Lung microvascular endothelial cell (primary cell): ENCODE measurements around the gene GOLGA6D. TPM values are rescaled to one million over a fixed set of nuclear protein-coding genes. Genes with fewer than 3 reads are reported as not detected.
"Not testable (repeated sequence)": the region's sequence is repeated elsewhere in the genome, so short reads cannot be mapped to it uniquely, and the experiment has no call there.

ENCODE experiments used
- DNase-seq, 2 donors: peaks; one replicate each; pipeline versions ENCODE4 v3.0.0 to v3.0.0-alpha.2; 2010; ENCODE audit warnings: low read depth in 2 of 2
- total RNA-seq: library from RNA; depleted of rRNA; stranded (reverse); fragments of >200 nt; gene quantifications from 2 replicates; pipeline ENCODE4 v1.2.1, GENCODE V29; 2014

GOLGA6D gene
- total RNA-seq, 1 donor from 2014 or later: not detected

DNA sequence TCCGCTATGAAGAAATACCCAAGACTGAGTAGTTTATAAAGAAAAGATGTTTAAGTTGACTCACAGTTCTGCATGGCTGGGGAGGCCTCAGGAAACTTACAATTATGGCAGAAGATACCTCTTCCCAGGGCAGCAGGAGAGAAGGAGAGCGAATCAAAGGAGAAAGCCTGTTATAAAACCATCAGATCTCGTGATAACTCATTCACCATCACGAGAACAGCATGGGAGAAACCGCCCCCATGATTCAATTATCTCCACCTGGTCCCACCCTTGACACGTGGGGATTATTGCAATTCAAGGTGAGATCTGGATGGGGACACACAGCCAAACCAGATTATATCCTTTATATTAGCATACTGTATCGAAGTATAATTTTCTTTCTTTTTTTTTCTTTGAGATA lies 49.5 kb downstream of the GOLGA6D start:
- DNase-seq: not testable (repeated sequence)

- DNase-seq: not testable (repeated sequence)
Observed at GRCh38 chr15:75333654-75334419, 51.2 kb downstream of the GOLGA6D start.

- DNase-seq: no peak
Observed at GRCh38 chr15:75335313-75335704, 52.7 kb downstream of the GOLGA6D start.

DNA sequence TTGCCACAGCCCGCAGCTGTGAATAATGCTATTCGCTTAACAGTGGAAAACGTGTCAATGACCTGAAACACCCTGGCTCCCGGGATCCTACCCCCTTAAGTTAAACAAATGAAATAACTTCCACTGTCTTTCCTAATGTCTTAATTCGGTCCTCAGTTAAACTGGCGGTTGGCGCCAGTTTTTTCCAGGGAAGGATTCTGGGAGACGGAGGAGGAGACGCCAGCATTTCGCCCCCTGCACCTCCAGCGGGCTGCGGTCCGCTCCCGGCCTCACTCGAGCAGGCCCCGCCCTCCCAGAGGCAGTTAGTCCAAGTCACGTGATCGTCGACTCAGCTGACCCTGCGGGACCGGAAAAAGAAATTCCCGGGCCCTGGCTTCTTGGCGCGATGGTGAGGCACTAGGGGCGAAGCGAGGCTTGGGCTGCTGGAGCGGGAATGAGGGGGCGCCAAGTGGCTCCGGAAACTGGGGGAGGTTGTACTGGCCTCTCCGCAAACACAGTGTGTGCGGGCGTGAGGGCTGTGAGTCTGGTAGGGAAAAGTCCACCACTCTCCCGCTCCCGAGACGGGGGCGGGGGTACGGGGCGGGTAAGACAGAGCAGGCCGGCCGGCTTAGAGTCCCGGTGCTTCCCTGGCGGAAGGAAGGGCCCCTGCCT lies 53.2 kb downstream of the GOLGA6D start, which contains the start of gene COMMD4:
Gene COMMD4 (plus strand): TSS at position 359 of the 651 bp plus-strand sequence. CDS start 27 bp downstream, at position 386.
- DNase-seq: peak; percentile 94 to 95

GRCh38 chr15:75338661-75339240 lies 56.1 kb downstream of the GOLGA6D start:
- DNase-seq: no peak

DNA sequence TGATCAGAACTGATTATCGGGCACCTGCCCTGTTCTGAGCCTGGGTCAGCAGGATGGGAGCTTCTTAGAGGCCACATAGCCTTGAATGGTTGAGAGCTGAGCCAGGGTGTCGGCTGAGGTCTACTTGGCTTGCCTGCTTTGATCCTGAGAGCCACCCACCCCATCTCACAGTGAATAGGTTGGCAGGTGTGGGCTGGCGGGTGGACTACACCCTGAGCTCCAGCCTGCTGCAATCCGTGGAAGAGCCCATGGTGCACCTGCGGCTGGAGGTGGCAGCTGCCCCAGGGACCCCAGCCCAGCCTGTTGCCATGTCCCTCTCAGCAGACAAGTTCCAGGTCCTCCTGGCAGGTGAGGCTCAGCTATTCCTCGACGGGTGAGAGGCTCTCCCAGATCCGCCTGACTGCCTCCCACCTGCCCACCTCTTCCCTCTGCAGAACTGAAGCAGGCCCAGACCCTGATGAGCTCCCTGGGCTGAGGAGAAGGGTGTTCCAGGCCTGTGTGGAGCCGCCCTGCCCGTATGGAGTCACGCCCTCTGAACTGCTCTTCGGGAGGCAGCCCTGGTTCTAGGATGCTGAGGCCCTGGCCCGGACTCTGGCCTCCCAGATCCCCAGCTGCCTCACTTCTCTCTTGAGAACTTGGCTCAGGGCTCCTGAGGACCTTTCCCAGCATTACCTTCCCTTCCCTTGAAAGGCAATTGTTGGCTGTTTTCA lies 57.1 kb downstream of the GOLGA6D start:
- DNase-seq: no peak

DNA sequence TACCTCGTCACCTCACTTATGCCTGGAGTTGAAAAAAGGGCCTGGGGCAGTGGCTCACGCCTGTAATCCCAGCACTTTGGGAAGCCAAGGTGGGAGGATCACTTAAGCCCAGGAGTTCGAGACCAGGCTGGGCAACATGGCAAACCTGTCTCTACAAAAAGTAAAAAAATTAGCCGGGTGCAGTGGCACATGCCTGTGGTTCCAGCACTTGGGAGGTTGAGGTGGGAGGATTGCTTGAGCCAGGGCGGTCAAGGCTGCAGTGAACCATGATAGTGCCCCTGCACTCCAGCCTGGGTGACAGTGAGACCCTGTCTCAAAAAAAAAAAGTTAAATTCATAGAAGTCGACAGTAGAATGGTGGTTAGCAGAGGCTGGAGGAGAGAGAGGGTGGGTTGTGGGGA lies 59.6 kb downstream of the GOLGA6D start:
- DNase-seq: no peak

DNA sequence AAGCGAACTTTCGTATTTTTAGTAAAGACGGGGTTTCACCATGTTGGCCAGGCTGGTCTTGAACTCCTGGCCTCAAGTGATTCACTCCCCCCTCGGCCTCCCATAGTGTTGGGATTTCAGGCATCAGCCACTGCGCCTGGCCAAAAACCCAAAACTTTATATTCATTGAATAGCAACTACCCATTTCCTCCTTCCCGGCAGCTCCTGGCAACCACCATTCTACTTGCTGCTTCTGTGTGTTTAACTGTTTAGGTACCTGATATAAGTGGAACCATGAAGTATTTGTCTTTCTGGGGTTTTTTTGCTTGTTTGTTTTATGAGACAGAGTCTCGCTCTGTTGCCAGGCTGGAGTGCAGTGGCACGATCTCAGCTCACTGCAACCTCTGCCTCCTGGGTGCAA lies 61.3 kb downstream of the GOLGA6D start:
- DNase-seq: peak in 1 of 2 donors; percentile 21

Other genes starting within 250 kb of the GOLGA6D start
- gene C15orf39, start 81.0 kb upstream of the GOLGA6D start, total RNA-seq: 3.6 and 4.1 TPM in 2 replicates
- not detected in 2 replicates for gene GOLGA6C, start 24.5 kb upstream of the GOLGA6D start, total RNA-seq
- gene COMMD4, start 53.2 kb downstream of the GOLGA6D start, total RNA-seq: 57.1 and 70.6 TPM in 2 replicates
- gene NEIL1, start 64.2 kb downstream of the GOLGA6D start, total RNA-seq: 7.0 and 13.3 TPM in 2 replicates
- gene MAN2C1, start 85.8 kb downstream of the GOLGA6D start, total RNA-seq: 74.8 and 140 TPM in 2 replicates
- 18.3 and 22.0 TPM in 2 replicates for gene SIN3A, start 168.9 kb downstream of the GOLGA6D start, total RNA-seq